CD4-positive, alpha-beta T cell treated with Interleukin-10 for 1 hour (primary cell): Measurements from ENCODE around the gene SPRYD3.
A peak's percentile ranks its signal among the peaks of the same experiment; 100 is the strongest.

Source experiments
- DNase-seq: peaks from one replicate; pipeline ENCODE4 v3.0.0-alpha.2; 2020

Gene SPRYD3

GRCh38 chr12:53062011-53062961 lies 16.9 kb downstream of the SPRYD3 start:
- no peak for DNase-seq

GRCh38 chr12:53061404-53062010 lies 17.7 kb downstream of the SPRYD3 start:
- DNase-seq: no peak

- no peak for DNase-seq
Measured at GRCh38 chr12:53060721-53061276, 18.4 kb downstream of the SPRYD3 start.

GRCh38 chr12:53060064-53060720 lies 19.0 kb downstream of the SPRYD3 start:
- no peak for DNase-seq

- DNase-seq: no peak
Measured at GRCh38 chr12:53059434-53060063, 19.6 kb downstream of the SPRYD3 start.

- no peak for DNase-seq
Measured at GRCh38 chr12:53058674-53059433, 20.3 kb downstream of the SPRYD3 start.

- no peak for DNase-seq
Measured at GRCh38 chr12:53057816-53058500, 21.2 kb downstream of the SPRYD3 start.

GRCh38 chr12:53056901-53057300 lies 22.3 kb downstream of the SPRYD3 start:
- DNase-seq: no peak

GRCh38 chr12:53056296-53056695 lies 22.9 kb downstream of the SPRYD3 start:
- DNase-seq: no peak

- no peak for DNase-seq
Measured at GRCh38 chr12:53055471-53056266, 23.5 kb downstream of the SPRYD3 start.

GRCh38 chr12:53054112-53054878 lies 24.9 kb downstream of the SPRYD3 start:
- peak; percentile 95 for DNase-seq

GRCh38 chr12:53053218-53054111 lies 25.7 kb downstream of the SPRYD3 start:
- peak; percentile 73 for DNase-seq

GRCh38 chr12:53052419-53053217 lies 26.6 kb downstream of the SPRYD3 start:
- DNase-seq: no peak

- no peak for DNase-seq
Measured at GRCh38 chr12:53051881-53052412, 27.2 kb downstream of the SPRYD3 start.

- no peak for DNase-seq
Measured at GRCh38 chr12:53051058-53051880, 27.9 kb downstream of the SPRYD3 start.

GRCh38 chr12:53050426-53051057 lies 28.6 kb downstream of the SPRYD3 start:
- no peak for DNase-seq
